NCI-H1694 (cell line): ENCODE measurements around the gene RPL34.
A peak's percentile ranks its signal among the peaks of the same experiment; 100 is the strongest.

Source experiments
- DNase-seq: peaks from one replicate; lab custom pipeline; 2025; lab: John Stamatoyannopoulos, UW

Gene RPL34

DNA sequence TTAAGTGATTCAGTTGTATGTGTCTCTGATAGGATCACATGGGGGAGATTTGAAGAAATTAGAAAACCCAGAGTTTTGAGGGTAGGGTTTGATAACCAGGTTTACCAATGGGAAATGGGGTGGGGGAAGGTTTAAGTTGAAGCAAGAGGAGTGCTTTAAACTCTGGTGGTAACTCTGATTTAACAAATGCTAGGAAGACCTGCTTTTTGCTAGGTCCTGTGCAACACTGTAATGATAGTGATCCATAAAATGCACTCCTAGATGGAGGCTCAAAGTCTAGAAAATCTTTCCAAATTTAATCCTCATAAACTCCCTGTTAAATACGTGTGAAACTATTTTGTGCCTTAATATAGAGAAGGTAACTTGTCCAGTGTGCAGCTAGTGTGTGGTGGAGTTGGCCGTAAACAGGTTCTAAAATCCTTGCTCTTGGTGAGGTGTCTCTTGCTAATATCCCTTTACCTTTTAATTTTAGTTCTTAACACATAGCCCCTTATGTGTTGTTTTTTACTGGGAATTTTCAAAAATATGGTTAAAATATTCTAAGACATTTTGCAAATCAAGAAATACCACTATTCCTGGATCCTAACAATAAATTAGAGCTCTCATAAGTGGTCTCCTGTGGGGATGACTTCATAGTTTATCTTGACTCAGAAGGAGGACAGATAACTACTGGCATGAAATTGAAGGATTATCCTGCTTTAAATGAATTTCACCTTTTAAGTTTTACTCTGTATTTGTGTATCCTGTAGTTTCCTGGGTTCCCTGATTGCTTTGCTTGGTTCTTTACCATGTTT is 4.1 kb downstream of the RPL34 start:
- DNase-seq: no peak

GRCh38 chr4:108626056-108626455 is 5.7 kb downstream of the RPL34 start:
- DNase-seq: no peak

DNA sequence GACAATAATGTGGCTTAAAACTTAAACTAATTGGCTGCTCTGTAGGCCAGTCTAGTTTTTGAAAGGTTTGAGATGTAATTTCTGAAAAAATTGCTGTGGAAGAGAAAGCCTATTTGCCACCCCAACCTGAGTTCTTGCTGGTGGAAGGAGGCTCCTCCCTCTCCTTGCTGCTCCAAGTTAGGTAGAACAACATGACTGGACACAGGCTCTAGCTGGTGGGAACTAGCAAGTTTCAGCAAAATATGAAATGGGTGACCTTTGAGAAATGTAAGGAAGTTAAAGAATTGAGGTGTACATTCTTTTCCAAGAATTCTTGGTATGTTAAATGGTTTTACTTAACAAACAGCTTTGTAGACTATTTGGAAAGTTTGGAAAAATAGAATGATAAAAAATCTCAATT is 8.0 kb downstream of the RPL34 start:
- DNase-seq: no peak

DNA sequence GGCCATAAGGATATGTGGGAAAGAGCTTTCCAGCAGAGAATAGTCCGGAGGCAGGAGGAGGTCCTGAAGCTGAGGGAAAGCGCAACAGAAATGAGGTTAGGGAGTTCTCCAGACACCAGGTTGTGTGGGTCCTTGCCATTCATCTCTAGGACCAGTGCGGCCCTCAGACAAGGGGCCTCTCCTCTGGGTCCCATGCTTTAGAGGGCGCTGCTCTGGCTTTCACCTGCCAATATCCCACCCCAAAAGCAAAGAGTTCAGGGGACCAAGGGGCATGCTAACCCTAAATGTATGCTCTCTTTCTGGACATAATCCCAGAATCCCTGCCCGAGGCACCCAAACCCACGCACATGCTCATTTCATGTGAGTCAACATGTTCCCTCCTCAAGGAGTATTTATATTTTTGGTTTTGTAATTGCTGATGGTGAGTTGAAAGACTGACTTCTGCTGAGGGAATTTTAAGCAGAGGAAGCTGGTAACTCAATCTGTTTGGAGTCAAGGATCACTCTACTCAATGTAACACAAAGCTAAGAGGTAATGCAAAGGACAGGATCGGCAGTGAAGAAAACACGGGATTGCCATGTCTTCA is 14.8 kb downstream of the RPL34 start:
- DNase-seq: no peak

- no peak for DNase-seq
Measured at GRCh38 chr4:108636246-108636645, 15.9 kb downstream of the RPL34 start.

DNA sequence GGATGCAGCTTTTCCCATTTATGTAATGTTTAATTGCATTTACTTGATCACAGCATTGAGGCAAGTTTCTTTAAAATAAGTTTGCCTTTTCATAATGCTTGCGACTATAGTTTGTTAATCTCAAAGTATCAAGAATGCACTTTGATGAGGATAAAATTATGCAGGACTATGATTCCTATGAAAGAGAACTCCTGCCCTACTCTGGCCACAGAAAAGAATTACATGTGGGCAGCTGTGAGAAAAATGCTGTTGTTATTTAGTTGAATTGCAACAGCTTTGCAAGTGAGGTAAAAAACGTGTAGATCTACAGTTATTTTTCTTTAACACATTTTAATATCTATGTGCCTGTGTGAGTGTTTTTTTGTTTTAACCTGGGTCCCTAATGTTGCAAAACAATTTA is 17.5 kb downstream of the RPL34 start:
- no peak for DNase-seq

GRCh38 chr4:108644237-108644636 is 23.9 kb downstream of the RPL34 start:
- no peak for DNase-seq

DNA sequence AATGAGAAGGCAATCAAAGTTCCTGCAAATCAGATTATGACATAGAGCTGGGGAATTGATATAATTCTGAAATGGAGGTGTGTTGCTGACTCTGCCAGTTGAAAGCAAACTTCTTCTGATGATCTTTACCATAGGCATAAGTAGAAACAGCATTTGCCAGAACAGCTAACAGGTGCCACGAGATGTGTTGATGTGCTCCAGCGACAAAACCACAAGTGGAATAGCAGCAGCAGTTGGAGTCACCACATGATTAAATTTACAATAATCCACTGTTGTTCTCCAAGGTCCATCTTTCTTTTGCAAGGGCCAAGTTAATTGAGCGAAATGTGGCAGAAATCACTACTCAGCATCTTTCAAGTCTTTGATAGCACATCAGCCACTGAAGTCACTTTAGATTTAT is 26.3 kb downstream of the RPL34 start:
- no peak for DNase-seq

DNA sequence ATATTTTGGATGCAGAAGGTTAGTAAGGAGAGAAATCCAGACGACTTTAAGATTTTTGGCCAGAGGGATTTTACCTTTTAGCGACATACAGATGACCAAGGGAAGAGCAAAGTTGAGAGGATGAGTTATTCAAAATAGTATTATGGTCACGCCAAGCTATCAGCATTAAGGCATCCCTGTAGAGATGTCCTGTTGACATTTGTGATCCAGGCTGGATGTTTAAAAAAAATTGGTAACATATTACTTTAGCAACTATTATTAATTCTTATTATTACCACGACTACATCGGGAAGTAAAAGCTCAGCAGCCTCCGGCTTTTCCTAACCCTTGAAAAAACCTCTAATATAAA is 29.5 kb downstream of the RPL34 start:
- no peak for DNase-seq

- DNase-seq: peak; percentile 91
Measured at GRCh38 chr4:108650212-108651013, 30.0 kb downstream of the RPL34 start, which contains the start of gene OSTC. OSTC (plus strand) TSS chr4:108650599; CDS start chr4:108650656, 57 bp downstream.

GRCh38 chr4:108651014-108651791 is 30.8 kb downstream of the RPL34 start:
- no peak for DNase-seq

GRCh38 chr4:108662629-108663028 is 42.3 kb downstream of the RPL34 start:
- no peak for DNase-seq

DNA sequence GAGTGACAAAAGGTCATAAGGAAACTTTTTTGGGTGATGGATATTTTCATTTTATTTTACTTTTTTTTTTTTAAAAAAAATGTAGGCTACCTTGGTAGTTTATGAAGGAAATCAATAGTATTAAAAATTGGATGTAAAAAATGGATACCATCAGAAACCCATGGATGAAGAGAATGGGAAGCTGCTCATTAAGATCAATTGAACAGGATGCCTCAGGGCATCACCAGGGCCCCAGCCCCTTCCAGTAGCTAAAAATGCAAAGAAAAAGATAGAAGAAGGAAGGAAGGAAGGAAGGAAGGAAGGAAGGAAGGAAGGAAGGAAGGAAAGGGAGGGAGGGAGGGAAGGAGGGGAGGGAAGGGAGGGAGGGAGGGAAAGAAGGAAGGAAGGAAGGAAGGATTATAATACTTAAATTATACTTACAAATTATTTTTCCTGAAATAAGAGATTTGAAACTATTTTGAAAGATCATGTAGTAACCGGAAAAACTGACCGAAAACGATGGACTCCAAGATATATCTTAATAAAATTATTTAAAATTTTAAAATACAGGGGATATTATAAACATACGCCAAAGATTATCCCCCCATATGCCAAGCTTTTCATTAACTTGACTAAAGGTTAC is 54.1 kb downstream of the RPL34 start:
- DNase-seq: no peak
